Adrenal gland (tissue), 12 donors: ENCODE data around the gene CYP2U1. TPM values are rescaled to one million over a fixed set of nuclear protein-coding genes. Genes with fewer than 3 reads are reported as not detected.

Experiments used
- DNase-seq, 7 donors: peaks; one replicate each; pipeline ENCODE4 v3.0.0-alpha.2; 2019 to 2020
- H3K27ac ChIP-seq, 5 donors: fragments of 200-600 bp; sonication (generic) in 4 of 5; 1 replicate in 3 of 5; 2 replicates in 2 of 5; pipeline versions ENCODE4 v1.5.1 to v1.8.0; 2016 to 2020; ENCODE audit warnings: mild to moderate bottlenecking in 1 of 5
- H3K27me3 ChIP-seq: fragments of 200-600 bp; 2 replicates; pipeline ENCODE4 v1.8.0; 2021
- H3K36me3 ChIP-seq, 2 donors: fragments of 200-600 bp; replicated peaks in 1 of 2; 1 replicate in 1 of 2; 2 replicates in 1 of 2; pipeline versions ENCODE4 v1.5.1 to v1.8.0; 2018 to 2022
- H3K4me1 ChIP-seq, 2 donors: fragments of 200-600 bp; replicated peaks in 1 of 2; 1 replicate in 1 of 2; 2 replicates in 1 of 2; pipeline versions ENCODE4 v1.5.1 to v1.8.0; 2018 to 2021
- H3K4me3 ChIP-seq, 4 donors: fragments of 200-600 bp; sonication (generic) in 3 of 4; one replicate each; pipeline ENCODE4 v1.5.1; 2016 to 2018
- H3K9me3 ChIP-seq, 3 donors: fragments of 200-600 bp; sonication (generic) in 1 of 3; replicated peaks in 1 of 3; 1 replicate in 2 of 3; 2 replicates in 1 of 3; pipeline versions ENCODE4 v1.5.1 to v1.8.0; 2016 to 2021
- POLR2A ChIP-seq, 2 donors: fragments of 450-650 bp; IDR thresholded peaks; one replicate each; pipeline ENCODE4 v1.6.1; 2017; ENCODE audit warnings: antibody characterized with exemption in 2 of 2, mild to moderate bottlenecking in 2 of 2, moderate library complexity in 1 of 2
- WGBS, 4 donors: extraction: QIAGEN DNeasy Blood & Tissue Kit in 2 of 4; methylation state at CpG; one replicate each; pipeline versions ENCODE4 v1.1.5 to v1.1.7; 2013 to 2017; 5-methylcytosine and 5-hydroxymethylcytosine counted together
- intact Hi-C, 2 donors: fragments of 100-400 bp; cut with DNase I; formaldehyde crosslinking; loops; one replicate each; pipeline versions ENCODE4 v1.14.1 to v1.15.0; 2022 to 2023
- polyA plus RNA-seq, 3 donors: library from polyadenylated mRNA; stranded (reverse); fragments of 200-250 nt in 2 of 3; fragments of 350-450 nt in 1 of 3; fragmentation: Illumina TruSeq in 1 of 3; extraction: RNeasy Lipid Tissue Mini Kit (QIAGEN cat#74804) in 1 of 3; gene quantifications; one replicate each; pipeline ENCODE4 v1.2.3, GENCODE V29; 2013 to 2014
- total RNA-seq, 9 donors: library from RNA; depleted of rRNA in 4 of 9; stranded (reverse); fragments of >200 nt in 4 of 9; fragments of 120-200 nt in 1 of 9; fragmentation: NEBNext Ultra II Directional in 1 of 9; extraction: Animal tissue kit (Norgen Biotek cat#: 25700) in 1 of 9; gene quantifications; one replicate each; pipeline versions ENCODE4 v1.1.0 to v1.2.4, GENCODE V29; 2013 to 2023
- TF ChIP-seq, protein P1 (sequence below), 6 experiments: fragments of 450-650 bp in 4 of 6; fragments of 200-600 bp in 2 of 6; sonication (generic) in 1 of 6; IDR thresholded peaks; 1 replicate in 5 of 6; 2 replicates in 1 of 6; pipeline versions ENCODE4 v1.5.1 to v1.8.0; 2016 to 2021; ENCODE audit warnings: antibody characterized with exemption in 6 of 6, mild to moderate bottlenecking in 2 of 6, moderate library complexity in 1 of 6
- donor health status: healthy with polysubstance abuse.
- donor health status: Bipolar disorder and iron deficiency.
- donor health status: DM: yes; HTN: yes; CAD: no.
- donor health status: DM: no; HTN: no; CAD: no.
- donor health status: DM: no; HTN: no; CAD: no.
- donor health status: DM: yes; HTN: yes; CAD: no.

Gene CYP2U1
- total and polyA plus RNA-seq, 12 donors = 2.3 to 21.3 (median 8.3) TPM

DNA sequence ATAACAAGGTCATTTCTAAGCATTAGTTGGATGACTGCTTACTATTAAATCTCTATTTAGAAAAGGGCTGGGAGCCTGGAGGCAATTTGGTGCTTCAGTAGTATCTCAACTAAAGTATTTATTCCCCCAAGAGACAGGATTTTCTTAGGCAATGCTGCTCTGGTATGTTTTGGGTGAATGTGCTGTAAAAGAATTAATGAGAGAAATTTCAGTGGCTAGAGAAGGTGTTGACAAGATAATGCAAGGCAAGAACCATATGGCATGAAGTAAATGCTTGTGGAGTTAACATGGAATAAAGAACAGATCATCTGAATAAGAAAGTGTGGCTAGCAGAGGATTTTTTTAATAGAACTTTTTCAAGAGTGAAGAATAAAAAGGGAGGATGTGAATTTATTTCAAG is 3.9 kb downstream of the CYP2U1 start:
- DNase-seq = no peak
- H3K27me3 ChIP-seq = no peaks in the 10 kb centered on the region
- intact Hi-C loops = no loop called here

DNA sequence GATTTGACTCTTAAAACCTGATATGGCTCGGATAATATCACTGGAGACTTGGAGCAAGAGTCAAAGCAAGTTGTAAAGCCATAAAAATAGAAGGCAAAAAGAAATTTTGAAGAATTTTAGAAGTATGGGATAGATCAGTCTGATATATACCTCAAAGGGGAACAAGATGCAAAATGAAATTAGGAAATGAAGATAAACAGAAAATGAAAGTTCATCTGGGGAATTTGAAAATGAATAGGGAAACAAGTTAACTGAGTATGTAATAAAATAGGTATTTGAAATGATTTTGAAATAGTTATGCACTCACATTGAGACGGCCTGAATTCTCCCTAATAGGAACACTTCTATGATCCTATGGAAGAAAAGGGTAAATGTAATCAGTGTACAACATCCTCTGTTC is 5.7 kb downstream of the CYP2U1 start:
- DNase-seq = no peak
- Histone ChIP-seq H3K9me3 (no peaks in the 10 kb centered on the region), H3K4me1 (peaks cover 3 to 9% of the 10 kb centered on the region in 2 donors), H3K36me3 (no peaks in the 10 kb centered on the region), H3K27ac (no peak overlapping the region), H3K4me3 (no peak overlapping the region), H3K27me3 (no peaks in the 10 kb centered on the region)
- intact Hi-C loops = no loop called here
- TF ChIP-seq, protein P1, sequence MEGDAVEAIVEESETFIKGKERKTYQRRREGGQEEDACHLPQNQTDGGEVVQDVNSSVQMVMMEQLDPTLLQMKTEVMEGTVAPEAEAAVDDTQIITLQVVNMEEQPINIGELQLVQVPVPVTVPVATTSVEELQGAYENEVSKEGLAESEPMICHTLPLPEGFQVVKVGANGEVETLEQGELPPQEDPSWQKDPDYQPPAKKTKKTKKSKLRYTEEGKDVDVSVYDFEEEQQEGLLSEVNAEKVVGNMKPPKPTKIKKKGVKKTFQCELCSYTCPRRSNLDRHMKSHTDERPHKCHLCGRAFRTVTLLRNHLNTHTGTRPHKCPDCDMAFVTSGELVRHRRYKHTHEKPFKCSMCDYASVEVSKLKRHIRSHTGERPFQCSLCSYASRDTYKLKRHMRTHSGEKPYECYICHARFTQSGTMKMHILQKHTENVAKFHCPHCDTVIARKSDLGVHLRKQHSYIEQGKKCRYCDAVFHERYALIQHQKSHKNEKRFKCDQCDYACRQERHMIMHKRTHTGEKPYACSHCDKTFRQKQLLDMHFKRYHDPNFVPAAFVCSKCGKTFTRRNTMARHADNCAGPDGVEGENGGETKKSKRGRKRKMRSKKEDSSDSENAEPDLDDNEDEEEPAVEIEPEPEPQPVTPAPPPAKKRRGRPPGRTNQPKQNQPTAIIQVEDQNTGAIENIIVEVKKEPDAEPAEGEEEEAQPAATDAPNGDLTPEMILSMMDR (IDR thresholded peaks at IDR 0.05) = no peak
- no peak for TF ChIP-seq POLR2A (IDR thresholded peaks at IDR 0.05)
- 84 to 90% (median 86%) methylated on average over 2 of the region's 2 CpGs for WGBS, 4 donors

More for the DNA sequence above, 3.9 kb downstream of the CYP2U1 start:
- no peaks in the 10 kb centered on the region for H3K36me3 ChIP-seq
- TF ChIP-seq POLR2A (IDR thresholded peaks at IDR 0.05) = no peak
- TF ChIP-seq, protein P1 (IDR thresholded peaks at IDR 0.05) = no peak
- peaks cover 5 to 11% of the 10 kb centered on the region in 2 donors for H3K4me1 ChIP-seq
- no peak overlapping the region for H3K4me3 ChIP-seq
- H3K27ac ChIP-seq = no peak overlapping the region
- no peaks in the 10 kb centered on the region for H3K9me3 ChIP-seq

DNA sequence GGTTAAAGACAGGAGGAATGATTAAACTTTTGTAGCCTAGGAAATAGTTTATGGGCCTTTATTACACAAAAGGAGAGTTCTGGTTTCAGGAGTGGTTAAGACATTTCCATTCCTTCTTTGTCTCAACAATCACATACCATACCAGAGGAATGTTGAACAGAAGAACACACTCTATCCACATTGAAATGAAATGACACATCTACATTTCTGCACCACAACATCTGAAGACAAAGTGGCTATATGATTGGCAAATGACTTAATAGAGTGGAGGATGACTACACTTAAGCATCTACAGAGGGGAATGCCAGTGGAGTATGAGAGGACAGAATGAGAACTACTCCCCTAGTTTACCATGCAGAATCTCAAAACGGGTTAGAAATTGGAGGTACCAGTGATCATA is 8.0 kb downstream of the CYP2U1 start:
- no peaks in the 10 kb centered on the region for H3K4me1 ChIP-seq
- TF ChIP-seq, protein P1 (IDR thresholded peaks at IDR 0.05) = no peak
- no peak for TF ChIP-seq POLR2A (IDR thresholded peaks at IDR 0.05)
- H3K27me3 ChIP-seq = no peaks in the 10 kb centered on the region
- WGBS, 4 donors = 91 to 100% (median 98%) methylated on average over 1 of the region's 1 CpG
- no peak overlapping the region for H3K27ac ChIP-seq
- no peaks in the 10 kb centered on the region for H3K36me3 ChIP-seq
- no peaks in the 10 kb centered on the region for H3K9me3 ChIP-seq
- H3K4me3 ChIP-seq = no peak overlapping the region
- DNase-seq = no peak
- intact Hi-C loops = no loop called here

DNA sequence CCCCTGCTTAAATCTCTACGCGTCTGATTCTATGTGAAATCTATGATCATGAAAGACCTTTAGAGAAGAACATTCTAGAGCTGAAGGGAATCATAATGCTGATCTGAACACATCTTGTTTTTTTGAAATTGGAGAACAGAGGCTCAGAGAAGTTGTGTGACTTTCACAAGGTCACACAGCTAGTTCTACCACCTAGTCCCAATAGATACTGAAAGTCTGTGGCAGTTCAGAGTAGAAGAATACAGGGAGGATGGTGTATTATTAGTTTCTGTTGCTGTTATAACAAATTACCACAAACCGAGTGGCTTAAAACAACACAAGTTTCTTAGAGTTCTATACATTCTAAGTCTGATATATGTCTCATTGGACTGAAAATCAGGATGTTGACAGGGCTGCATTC is 14.5 kb downstream of the CYP2U1 start:
- Histone ChIP-seq H3K36me3 (no peaks in the 10 kb centered on the region), H3K27ac (no peak overlapping the region), H3K9me3 (no peaks in the 10 kb centered on the region), H3K4me3 (no peak overlapping the region), H3K27me3 (no peaks in the 10 kb centered on the region), H3K4me1 (no peaks in the 10 kb centered on the region)
- intact Hi-C loops = no loop called here
- no peak for DNase-seq
- TF ChIP-seq, protein P1 (IDR thresholded peaks at IDR 0.05) = no peak
- no peak for TF ChIP-seq POLR2A (IDR thresholded peaks at IDR 0.05)
- WGBS, 4 donors = 94 to 100% (median 97%) methylated on average over 3 of the region's 3 CpGs
